ENCODE measurements around the gene BST1. TPM values are rescaled to one million over a fixed set of nuclear protein-coding genes. Genes with fewer than 3 reads are reported as not detected.

The BST1 gene
- total RNA-seq, 1 experiment from 2014 or later, result 1.4 TPM

- CTCF ChIA-PET, result no interaction called here
- no peak for ATAC-seq
- H3K27ac Mint-ChIP-seq, result no peak overlapping the region
These were observed 27.9 kb upstream of the BST1 start for GRCh38 chr4:15674926-15675325.

GRCh38 chr4:15675356-15675755 is 27.5 kb upstream of the BST1 start:
- TF ChIP-seq, protein P1, sequence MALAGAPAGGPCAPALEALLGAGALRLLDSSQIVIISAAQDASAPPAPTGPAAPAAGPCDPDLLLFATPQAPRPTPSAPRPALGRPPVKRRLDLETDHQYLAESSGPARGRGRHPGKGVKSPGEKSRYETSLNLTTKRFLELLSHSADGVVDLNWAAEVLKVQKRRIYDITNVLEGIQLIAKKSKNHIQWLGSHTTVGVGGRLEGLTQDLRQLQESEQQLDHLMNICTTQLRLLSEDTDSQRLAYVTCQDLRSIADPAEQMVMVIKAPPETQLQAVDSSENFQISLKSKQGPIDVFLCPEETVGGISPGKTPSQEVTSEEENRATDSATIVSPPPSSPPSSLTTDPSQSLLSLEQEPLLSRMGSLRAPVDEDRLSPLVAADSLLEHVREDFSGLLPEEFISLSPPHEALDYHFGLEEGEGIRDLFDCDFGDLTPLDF (CRISPR knock-in tag; IDR thresholded peaks at IDR 0.05), result no peak
- no peak for TF ChIP-seq ZNF219 (CRISPR knock-in tag; IDR thresholded peaks at IDR 0.05; ENCODE audit: borderline replicate concordance)
- Mint-ChIP-seq H3K4me3 (no peak overlapping the region), H3K9me3 (no peaks in the 10 kb centered on the region), H3K27me3 (ENCODE audit: low read depth) (no peaks in the 10 kb centered on the region), H3K36me3 (peaks cover 13% of the 10 kb centered on the region), H3K27ac (no peak overlapping the region), H3K4me1 (peaks cover 39% of the 10 kb centered on the region)
- ATAC-seq, result no peak
- POLR2A ChIA-PET, result no interaction called here
- CTCF ChIA-PET, result interaction anchor here (0.6 to 0.7 kb wide), 2 partner anchors 109 to 464 kb away, joined by 3 read pairs; no protein-coding TSS in a partner anchor
- DNase-seq (ENCODE audit: low spot score), result no peak

More at GRCh38 chr4:15674926-15675325, 27.9 kb upstream of the BST1 start:
- Mint-ChIP-seq H3K27me3 (ENCODE audit: low read depth) (no peaks in the 10 kb centered on the region), H3K4me1 (peaks cover 36% of the 10 kb centered on the region), H3K4me3 (no peak overlapping the region), H3K9me3 (no peaks in the 10 kb centered on the region), H3K36me3 (peaks cover 11% of the 10 kb centered on the region)
- DNase-seq (ENCODE audit: low spot score), result no peak
- TF ChIP-seq ZBTB21 (CRISPR knock-in tag; IDR thresholded peaks at IDR 0.05; ENCODE audit: borderline replicate concordance) (no peak), USF1 (CRISPR knock-in tag; IDR thresholded peaks at IDR 0.05) (no peak), PRRX2 (CRISPR knock-in tag; IDR thresholded peaks at IDR 0.05) (no peak), ZNF671 (CRISPR knock-in tag; IDR thresholded peaks at IDR 0.05) (no peak)
- TF ChIP-seq, protein P2, sequence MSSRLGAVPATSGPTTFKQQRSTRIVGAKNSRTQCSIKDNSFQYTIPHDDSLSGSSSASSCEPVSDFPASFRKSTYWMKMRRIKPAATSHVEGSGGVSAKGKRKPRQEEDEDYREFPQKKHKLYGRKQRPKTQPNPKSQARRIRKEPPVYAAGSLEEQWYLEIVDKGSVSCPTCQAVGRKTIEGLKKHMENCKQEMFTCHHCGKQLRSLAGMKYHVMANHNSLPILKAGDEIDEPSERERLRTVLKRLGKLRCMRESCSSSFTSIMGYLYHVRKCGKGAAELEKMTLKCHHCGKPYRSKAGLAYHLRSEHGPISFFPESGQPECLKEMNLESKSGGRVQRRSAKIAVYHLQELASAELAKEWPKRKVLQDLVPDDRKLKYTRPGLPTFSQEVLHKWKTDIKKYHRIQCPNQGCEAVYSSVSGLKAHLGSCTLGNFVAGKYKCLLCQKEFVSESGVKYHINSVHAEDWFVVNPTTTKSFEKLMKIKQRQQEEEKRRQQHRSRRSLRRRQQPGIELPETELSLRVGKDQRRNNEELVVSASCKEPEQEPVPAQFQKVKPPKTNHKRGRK (CRISPR knock-in tag; IDR thresholded peaks at IDR 0.05; ENCODE audit: borderline replicate concordance), result no peak
- TF ChIP-seq, protein P3, sequence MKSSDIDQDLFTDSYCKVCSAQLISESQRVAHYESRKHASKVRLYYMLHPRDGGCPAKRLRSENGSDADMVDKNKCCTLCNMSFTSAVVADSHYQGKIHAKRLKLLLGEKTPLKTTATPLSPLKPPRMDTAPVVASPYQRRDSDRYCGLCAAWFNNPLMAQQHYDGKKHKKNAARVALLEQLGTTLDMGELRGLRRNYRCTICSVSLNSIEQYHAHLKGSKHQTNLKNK (CRISPR knock-in tag; IDR thresholded peaks at IDR 0.05), result no peak
- TF ChIP-seq, protein P4, sequence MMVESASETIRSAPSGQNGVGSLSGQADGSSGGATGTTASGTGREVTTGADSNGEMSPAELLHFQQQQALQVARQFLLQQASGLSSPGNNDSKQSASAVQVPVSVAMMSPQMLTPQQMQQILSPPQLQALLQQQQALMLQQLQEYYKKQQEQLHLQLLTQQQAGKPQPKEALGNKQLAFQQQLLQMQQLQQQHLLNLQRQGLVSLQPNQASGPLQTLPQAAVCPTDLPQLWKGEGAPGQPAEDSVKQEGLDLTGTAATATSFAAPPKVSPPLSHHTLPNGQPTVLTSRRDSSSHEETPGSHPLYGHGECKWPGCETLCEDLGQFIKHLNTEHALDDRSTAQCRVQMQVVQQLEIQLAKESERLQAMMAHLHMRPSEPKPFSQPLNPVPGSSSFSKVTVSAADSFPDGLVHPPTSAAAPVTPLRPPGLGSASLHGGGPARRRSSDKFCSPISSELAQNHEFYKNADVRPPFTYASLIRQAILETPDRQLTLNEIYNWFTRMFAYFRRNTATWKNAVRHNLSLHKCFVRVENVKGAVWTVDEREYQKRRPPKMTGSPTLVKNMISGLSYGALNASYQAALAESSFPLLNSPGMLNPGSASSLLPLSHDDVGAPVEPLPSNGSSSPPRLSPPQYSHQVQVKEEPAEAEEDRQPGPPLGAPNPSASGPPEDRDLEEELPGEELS (CRISPR knock-in tag; IDR thresholded peaks at IDR 0.05), result no peak
- TF ChIP-seq, protein P5, sequence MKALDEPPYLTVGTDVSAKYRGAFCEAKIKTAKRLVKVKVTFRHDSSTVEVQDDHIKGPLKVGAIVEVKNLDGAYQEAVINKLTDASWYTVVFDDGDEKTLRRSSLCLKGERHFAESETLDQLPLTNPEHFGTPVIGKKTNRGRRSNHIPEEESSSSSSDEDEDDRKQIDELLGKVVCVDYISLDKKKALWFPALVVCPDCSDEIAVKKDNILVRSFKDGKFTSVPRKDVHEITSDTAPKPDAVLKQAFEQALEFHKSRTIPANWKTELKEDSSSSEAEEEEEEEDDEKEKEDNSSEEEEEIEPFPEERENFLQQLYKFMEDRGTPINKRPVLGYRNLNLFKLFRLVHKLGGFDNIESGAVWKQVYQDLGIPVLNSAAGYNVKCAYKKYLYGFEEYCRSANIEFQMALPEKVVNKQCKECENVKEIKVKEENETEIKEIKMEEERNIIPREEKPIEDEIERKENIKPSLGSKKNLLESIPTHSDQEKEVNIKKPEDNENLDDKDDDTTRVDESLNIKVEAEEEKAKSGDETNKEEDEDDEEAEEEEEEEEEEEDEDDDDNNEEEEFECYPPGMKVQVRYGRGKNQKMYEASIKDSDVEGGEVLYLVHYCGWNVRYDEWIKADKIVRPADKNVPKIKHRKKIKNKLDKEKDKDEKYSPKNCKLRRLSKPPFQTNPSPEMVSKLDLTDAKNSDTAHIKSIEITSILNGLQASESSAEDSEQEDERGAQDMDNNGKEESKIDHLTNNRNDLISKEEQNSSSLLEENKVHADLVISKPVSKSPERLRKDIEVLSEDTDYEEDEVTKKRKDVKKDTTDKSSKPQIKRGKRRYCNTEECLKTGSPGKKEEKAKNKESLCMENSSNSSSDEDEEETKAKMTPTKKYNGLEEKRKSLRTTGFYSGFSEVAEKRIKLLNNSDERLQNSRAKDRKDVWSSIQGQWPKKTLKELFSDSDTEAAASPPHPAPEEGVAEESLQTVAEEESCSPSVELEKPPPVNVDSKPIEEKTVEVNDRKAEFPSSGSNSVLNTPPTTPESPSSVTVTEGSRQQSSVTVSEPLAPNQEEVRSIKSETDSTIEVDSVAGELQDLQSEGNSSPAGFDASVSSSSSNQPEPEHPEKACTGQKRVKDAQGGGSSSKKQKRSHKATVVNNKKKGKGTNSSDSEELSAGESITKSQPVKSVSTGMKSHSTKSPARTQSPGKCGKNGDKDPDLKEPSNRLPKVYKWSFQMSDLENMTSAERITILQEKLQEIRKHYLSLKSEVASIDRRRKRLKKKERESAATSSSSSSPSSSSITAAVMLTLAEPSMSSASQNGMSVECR (CRISPR knock-in tag; IDR thresholded peaks at IDR 0.05; ENCODE audit: borderline replicate concordance), result no peak
- POLR2A ChIA-PET, result no interaction called here

DNA sequence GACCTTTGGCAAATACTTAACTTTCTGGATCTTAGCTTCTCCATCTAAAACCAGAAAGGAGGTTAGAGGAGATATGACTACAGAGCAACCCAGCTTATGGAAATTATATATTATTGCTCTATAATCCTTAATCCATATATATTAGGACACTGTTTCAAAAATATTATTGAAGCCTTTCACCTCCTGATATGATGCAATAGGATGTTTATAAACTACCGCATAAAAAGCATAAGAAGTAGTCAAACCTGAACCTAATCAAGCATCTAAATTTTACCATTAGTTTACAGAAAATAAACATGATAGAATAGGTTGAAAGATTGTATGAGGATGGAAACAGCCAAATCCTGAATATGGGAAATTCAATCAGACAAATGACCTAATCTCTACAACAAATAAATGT is 26.8 kb upstream of the BST1 start:
- no peak overlapping the region for H3K27ac Mint-ChIP-seq
- peaks cover 13% of the 10 kb centered on the region for H3K36me3 Mint-ChIP-seq
- no peaks in the 10 kb centered on the region for H3K9me3 Mint-ChIP-seq
- H3K27me3 Mint-ChIP-seq (ENCODE audit: low read depth), result no peaks in the 10 kb centered on the region
- no peak for ATAC-seq
- ChIA-PET POLR2A (no interaction called here), CTCF (interaction anchor here (0.6 to 0.7 kb wide), 2 partner anchors 108 to 465 kb away, joined by 3 read pairs; no protein-coding TSS in a partner anchor)
- DNase-seq (ENCODE audit: low spot score), result no peak
- peaks cover 39% of the 10 kb centered on the region for H3K4me1 Mint-ChIP-seq
- no peak overlapping the region for H3K4me3 Mint-ChIP-seq
- TF ChIP-seq ZNF121 (CRISPR knock-in tag; IDR thresholded peaks at IDR 0.05) (no peak), ELF4 (CRISPR knock-in tag; IDR thresholded peaks at IDR 0.05; ENCODE audit: low read depth) (no peak), ZNF396 (CRISPR knock-in tag; IDR thresholded peaks at IDR 0.05; ENCODE audit: borderline replicate concordance) (no peak), TCF7 (CRISPR knock-in tag; IDR thresholded peaks at IDR 0.05; ENCODE audit: low read depth) (no peak), MXD4 (CRISPR knock-in tag; IDR thresholded peaks at IDR 0.05; ENCODE audit: borderline replicate concordance) (no peak), JAZF1 (CRISPR knock-in tag; IDR thresholded peaks at IDR 0.05) (no peak)
- TF ChIP-seq, protein P6, sequence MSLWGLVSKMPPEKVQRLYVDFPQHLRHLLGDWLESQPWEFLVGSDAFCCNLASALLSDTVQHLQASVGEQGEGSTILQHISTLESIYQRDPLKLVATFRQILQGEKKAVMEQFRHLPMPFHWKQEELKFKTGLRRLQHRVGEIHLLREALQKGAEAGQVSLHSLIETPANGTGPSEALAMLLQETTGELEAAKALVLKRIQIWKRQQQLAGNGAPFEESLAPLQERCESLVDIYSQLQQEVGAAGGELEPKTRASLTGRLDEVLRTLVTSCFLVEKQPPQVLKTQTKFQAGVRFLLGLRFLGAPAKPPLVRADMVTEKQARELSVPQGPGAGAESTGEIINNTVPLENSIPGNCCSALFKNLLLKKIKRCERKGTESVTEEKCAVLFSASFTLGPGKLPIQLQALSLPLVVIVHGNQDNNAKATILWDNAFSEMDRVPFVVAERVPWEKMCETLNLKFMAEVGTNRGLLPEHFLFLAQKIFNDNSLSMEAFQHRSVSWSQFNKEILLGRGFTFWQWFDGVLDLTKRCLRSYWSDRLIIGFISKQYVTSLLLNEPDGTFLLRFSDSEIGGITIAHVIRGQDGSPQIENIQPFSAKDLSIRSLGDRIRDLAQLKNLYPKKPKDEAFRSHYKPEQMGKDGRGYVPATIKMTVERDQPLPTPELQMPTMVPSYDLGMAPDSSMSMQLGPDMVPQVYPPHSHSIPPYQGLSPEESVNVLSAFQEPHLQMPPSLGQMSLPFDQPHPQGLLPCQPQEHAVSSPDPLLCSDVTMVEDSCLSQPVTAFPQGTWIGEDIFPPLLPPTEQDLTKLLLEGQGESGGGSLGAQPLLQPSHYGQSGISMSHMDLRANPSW (CRISPR knock-in tag; conservative IDR thresholded peaks at IDR 0.05; ENCODE audit: low read depth), result no peak

Data from WTC11 (cell line).